Subcutaneous adipose tissue (tissue), 4 donors: ENCODE results near the gene TRIM4. TPM values are rescaled to one million over a fixed set of nuclear protein-coding genes. Genes with fewer than 3 reads are reported as not detected.

Experiments used
- CTCF ChIP-seq: fragments of 450-650 bp; IDR thresholded peaks from one replicate; pipeline ENCODE4 v1.5.1; 2016; ENCODE audit warnings: low read depth, mild to moderate bottlenecking, control low read depth, antibody characterized with exemption, moderate library complexity
- small RNA-seq: library from RNA; depleted of rRNA; stranded (forward); fragments of <200 nt; gene quantifications from one replicate; pipeline ENCODE3, GENCODE V24; 2016
- total RNA-seq, 4 donors: library from RNA; depleted of rRNA; stranded (reverse); fragments of >200 nt; gene quantifications; one replicate each; pipeline ENCODE4 v1.1.0, GENCODE V29; 2016

TRIM4 gene
- total RNA-seq, 4 donors from 2014 or later, result 33.5 to 50.5 (median 42.0) TPM

- TF ChIP-seq CTCF, result no peak
These were observed 76.4 kb downstream of the TRIM4 start for GRCh38 chr7:99842926-99843325.

Small RNAs within 50 kb of the gene (small RNA-seq; reads per million reads assigned to genes)
- gene AC011904.1 (not detected), gene CYP3A52P (not detected), gene RF00019 (0.49 reads per million), gene RF00561 (not detected)

Other genes with a start within 250 kb of the TRIM4 start
- gene CYP3A5, start 239.5 kb downstream of the TRIM4 start, total RNA-seq, result 100 to 1,000 TPM in 2 of 4 donors, 10 to 100 TPM in 1, under 1 TPM in 1; 0.88 to 191 (median 58.1) TPM
- gene CYP3A7, start 184.3 kb downstream of the TRIM4 start, total RNA-seq, result not detected
- 1 to 10 TPM in 1 of 4 donors, under 1 TPM in 1, not detected in 2; 0.34 to 1.3 TPM for gene CYP3A4, start 135.3 kb downstream of the TRIM4 start, total RNA-seq
- gene CYP3A43, start 91.5 kb downstream of the TRIM4 start, total RNA-seq, result not detected
- gene OR2AE1, start 42.5 kb downstream of the TRIM4 start, total RNA-seq, result under 1 TPM in 1 of 4 donors, not detected in 3; 0.98 TPM
- gene GJC3, start 10.1 kb upstream of the TRIM4 start, total RNA-seq, result 1 to 10 TPM in 1 of 4 donors, under 1 TPM in 1, not detected in 2; 0.68 to 2.1 TPM
- 100 to 1,000 TPM in 1 of 4 donors, 10 to 100 TPM in 3; 31.5 to 411 (median 51.0) TPM for gene AZGP1, start 56.5 kb upstream of the TRIM4 start, total RNA-seq
- 10 to 100 TPM; 28.5 to 39.9 (median 33.8) TPM for gene ZKSCAN1, start 96.1 kb upstream of the TRIM4 start, total RNA-seq
- gene ZSCAN21, start 130.2 kb upstream of the TRIM4 start, total RNA-seq, result 10 to 100 TPM in 3 of 4 donors, 1 to 10 TPM in 1; 6.7 to 15.6 (median 12.1) TPM
- 10 to 100 TPM; 14.8 to 29.3 (median 25.2) TPM for gene ZNF3, start 162.2 kb upstream of the TRIM4 start, total RNA-seq
- gene COPS6, start 169.4 kb upstream of the TRIM4 start, total RNA-seq, result 10 to 100 TPM; 50.5 to 74.4 (median 57.0) TPM
- gene MCM7, start 181.9 kb upstream of the TRIM4 start, total RNA-seq, result 10 to 100 TPM; 20.1 to 66.1 (median 46.7) TPM
- 10 to 100 TPM in 3 of 4 donors, 1 to 10 TPM in 1; 6.7 to 25.6 (median 18.0) TPM for gene AP4M1, start 182.1 kb upstream of the TRIM4 start, total RNA-seq
- 10 to 100 TPM in 3 of 4 donors, 1 to 10 TPM in 1; 9.8 to 36.2 (median 26.2) TPM for gene TAF6, start 199.8 kb upstream of the TRIM4 start, total RNA-seq
- gene CNPY4, start 200.1 kb upstream of the TRIM4 start, total RNA-seq, result 10 to 100 TPM in 1 of 4 donors, 1 to 10 TPM in 3; 5.3 to 13.0 (median 8.2) TPM
- gene MBLAC1, start 207.4 kb upstream of the TRIM4 start, total RNA-seq, result 1 to 10 TPM in 3 of 4 donors, under 1 TPM in 1; 0.66 to 2.7 (median 2.3) TPM
- 100 to 1,000 TPM; 142 to 268 (median 250) TPM for gene LAMTOR4, start 229.4 kb upstream of the TRIM4 start, total RNA-seq
- gene TRAPPC14, start 239.2 kb upstream of the TRIM4 start, total RNA-seq, result 1 to 10 TPM; 2.6 to 6.7 (median 4.6) TPM
- 1 to 10 TPM in 3 of 4 donors, under 1 TPM in 1; 0.85 to 3.6 (median 1.5) TPM for gene GAL3ST4, start 249.1 kb upstream of the TRIM4 start, total RNA-seq